NCI-H1436 (cell line): ENCODE results near the gene SLC5A6.
A peak's percentile ranks its signal among the peaks of the same experiment; 100 is the strongest.

Experiments
- DNase-seq: peaks from one replicate; lab custom pipeline; 2025; lab: John Stamatoyannopoulos, UW

Gene SLC5A6

DNA sequence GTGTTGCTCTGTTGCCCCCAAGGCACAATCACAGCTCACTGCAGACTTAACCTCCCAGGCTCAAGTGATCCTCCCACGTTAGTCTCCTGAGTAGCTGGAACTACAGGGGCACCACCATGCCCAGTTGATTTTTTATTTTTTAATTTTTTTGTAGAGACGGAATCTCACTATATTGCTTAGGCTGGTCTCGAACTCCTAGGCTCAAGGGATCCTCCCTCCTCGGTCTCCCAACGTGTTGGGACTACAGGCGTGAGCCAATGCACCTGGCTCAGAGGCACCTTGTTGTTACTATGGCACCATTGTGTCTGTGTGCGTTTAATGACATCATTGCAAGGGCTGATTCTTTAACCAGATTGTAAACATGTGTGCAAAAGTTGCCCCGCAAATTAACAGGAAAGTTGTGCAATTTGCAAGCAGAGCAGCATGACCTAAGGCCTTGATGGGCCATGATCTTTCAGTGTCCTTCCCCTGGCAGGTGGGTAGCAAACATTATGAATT, 40.7 kb downstream of the SLC5A6 start:
- peak; percentile 4 for DNase-seq

DNA sequence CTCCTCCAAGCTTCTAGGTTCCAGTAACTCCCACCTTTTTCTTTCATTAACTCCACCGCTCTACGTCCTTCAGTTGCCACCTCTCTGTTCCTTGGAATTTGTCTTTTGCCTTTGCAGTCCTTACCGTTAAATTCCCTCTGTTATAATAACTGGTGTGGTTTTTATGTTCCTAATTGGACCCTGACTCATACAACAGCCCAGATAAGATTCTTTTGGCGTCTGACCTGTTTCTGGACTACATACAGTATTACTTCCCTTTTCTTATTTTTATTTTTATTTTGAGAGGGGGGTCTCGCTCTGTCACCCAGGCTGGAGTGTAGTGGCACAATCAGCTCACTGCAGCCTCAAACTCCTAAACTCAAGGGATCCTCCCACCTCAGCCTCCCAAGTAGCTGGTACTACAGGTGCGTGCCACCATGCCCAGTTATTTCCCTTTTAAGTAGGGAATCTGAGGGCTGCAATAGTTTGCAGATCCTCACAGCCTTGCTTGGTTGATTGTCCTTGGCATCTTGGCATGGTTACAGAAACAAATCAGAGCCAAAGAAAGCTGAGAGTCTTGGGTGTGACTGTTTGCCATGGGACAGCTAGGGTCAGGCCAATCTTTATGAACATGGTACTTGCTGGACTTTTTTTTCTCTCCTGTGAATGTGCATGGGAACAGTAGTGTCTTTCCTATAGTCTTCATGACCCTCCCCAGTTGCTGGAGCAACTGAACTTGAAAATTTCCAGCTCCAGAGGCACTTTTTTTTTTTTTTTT, 41.3 kb downstream of the SLC5A6 start:
- no peak for DNase-seq

DNA sequence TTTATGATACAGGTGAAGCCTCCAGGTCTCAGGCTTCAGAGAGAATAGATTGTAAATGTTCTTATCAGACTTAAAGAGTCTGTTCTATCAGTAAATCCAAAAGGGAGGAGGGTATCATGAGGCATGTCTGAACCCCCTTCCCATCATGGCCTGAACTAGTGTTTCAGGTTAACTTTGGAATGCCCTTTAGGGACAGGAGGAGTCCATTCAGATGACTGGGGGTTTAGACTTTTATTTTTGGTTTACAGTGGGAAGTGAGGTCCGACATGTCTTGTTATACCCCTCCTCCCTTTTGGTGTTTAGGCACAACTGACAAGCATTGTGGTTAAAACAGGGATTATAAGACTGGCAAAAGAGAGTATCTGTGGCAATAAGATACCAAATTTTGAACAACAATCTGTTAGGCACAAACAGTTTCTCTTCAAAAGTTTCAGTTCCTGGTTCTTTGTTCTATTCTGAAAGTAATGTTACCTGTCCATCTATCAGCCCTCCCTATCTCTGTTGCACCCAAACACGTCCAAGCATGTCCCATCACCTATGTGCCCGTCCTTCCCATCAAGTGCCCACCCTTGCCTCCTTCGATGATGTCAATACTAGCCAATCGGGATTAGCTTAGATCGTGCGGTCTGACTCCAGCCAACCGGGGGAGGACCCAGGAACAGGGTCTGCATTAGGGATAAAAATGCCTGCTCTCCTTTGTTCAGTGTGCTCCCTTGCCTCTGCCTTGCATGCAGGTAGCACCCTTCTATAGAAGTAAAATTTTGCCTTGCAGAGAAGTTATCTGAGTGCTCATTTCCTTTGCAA, 46.9 kb downstream of the SLC5A6 start:
- no peak for DNase-seq

DNA sequence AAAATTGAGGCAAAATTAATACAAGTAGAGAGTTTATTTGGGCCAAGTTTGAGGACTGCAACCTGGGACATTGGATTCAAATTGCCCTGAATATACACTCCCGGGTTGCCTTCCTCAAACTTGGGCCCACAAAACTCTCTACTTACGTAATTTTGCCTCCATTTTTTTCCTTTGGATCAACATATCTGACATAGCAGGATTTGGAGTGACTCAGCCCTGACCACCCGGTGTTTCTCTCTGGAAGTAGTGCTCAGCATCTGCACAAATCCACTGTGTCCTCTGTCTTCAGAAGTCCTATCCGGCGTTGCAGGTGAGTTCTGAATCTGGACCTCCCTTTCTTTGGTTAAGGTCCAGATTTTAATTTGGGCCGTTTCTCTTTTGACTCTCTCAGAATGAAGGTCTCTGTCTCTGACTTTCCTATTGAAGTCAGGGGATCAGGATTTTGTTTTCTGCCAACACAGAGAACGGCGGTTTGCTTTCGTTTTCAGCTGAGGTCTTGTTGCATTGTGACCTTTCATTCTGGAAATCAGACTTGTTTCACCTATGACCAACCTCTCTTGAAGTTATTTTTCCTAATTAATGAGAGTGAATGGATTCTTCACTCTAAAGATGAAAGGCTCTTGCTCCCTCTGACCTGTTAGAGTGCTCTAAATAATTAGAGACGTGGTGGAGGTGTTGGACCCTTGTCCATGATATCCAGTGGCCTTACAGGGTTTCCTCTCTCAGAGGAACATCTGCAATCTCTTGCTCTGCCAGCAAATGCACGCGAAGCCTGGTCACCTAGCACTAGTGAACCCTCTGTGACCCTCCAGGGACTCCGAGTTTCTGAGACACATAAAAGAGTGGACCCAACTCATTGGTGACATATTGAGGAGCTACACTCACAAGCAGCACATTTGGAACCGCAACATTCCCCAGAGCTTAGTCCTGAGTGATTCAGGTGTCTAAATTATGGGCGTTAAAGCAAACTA, 49.6 kb downstream of the SLC5A6 start:
- no peak for DNase-seq

DNA sequence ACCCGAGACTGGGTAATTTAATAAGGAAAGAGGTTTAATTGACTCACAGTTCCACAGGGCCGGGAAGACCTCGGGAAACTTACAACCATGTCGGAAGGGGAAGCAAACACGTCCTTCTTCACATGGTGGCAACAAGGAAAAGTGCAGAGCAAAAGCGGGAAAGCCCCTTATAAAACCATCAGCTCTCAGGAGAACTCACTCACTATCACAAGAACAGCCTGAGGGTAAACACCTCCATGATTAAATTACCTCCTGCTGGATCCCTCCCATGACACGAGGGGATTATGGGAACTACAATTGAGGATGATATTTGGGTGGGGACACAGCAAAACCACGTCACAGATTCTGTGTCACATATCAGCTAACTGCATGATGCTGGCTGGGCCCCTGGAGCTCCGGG, 51.9 kb downstream of the SLC5A6 start:
- no peak for DNase-seq

DNA sequence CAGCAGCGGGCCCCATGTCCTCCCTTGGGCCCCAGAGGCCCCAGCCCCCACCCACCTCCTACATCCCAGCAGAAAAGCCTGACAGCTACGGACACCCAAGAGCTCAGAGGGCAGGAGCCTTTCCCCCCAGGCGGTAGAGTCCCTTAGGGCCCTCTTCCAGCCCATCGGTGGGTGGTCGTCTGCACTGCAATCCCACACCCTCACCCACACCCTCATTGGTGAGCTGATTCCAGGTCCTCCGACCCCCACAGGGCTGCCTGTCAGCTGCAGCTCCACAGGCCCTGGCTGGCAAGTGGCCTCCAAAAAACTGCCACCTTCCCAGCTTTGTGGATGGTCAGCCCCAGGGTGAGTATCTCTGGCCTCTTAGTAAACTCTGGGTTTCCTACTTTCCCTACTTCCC, 52.8 kb downstream of the SLC5A6 start:
- no peak for DNase-seq

DNA sequence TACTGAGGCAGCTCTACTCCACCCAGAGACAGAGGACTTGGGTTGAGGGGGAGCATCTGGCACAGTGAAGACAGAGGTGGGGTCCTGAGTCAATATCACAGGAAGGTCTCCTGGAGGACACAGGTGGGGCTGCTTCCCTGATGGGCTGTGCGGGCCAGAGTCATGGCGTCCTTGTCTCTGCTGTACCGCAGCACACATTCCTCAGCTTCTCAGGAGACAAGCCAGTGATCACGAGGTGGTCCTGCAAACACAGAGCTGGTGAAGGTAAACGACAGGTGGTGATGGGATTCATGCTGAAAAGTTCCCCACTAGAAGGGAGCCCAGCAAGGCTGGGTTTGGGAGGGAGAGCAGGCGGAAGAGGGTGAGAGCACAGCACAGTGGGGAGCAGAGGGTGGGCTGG, 53.6 kb downstream of the SLC5A6 start:
- no peak for DNase-seq

DNA sequence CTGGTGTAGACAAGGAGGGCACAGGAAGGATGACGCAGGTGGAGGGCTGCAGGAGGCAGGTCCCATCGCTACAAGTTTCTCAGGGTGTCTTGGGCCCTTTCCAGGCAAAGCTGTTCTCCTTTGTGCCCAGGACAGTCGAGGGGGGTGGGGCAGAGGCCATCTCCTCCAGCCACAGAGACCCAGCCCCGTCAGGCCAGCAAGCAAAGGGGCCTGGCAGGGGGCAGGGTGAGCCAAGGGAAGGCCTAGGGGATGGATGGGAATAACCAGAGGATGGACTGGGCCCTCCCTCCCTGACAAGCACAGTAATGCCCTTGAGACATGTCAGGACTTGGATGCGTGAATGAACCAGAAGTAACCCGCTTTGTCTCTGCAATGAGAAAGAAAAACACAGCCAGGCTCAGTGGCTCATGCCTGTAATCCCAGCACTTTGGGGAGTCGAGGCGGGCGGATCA, 57.0 kb downstream of the SLC5A6 start:
- no peak for DNase-seq

DNA sequence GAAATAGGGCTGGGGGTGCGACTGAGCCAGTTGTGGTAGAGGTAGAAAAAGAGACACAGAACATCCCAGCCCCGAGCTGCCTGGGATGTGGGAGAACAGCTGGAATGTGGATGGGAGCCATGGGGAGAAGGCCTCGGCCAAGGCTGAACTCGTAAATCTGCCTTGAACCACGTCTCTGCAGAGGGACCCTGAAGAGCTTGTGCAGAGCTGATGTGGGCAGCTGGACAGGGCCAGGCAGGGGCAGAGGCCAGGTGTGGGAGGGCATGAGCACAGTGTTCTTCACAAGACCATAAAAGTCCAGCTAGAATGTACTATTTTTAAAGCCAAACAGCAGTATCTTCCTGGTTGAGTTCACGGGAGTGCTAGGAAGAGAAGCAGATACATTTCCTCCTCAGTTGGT, 57.6 kb downstream of the SLC5A6 start:
- no peak for DNase-seq

DNA sequence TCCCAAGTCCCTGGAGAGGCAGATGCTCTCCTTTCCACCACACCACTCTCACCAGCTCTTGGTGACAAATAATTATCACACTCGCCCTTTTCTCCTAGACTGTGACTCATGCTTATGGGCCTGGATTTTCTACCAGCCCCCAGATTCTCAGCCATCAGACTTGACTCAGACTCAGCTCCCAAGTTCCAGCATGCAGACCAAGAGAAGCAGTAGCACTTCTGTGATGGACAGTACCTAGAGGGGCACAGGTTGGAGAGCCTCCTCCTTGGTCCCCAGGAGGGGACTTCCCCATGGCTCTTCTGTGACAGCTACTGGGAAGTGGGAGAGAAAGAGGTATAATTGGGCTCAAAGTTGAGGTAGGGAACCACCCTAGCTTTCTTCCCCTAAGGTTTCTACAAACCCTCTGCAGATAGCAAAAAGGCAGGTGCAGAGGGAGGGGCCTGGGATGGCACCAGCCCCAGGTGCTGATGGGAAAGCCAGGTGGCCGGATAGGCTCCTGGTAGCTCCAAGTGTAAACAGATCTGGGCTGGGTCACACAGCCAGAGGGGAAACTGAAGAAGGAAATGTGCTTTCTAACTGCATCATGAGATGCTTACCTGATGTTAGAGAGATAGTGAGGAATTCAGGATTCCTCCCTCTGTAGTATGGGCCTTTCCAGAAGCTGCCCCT, 59.1 kb downstream of the SLC5A6 start:
- peak; percentile 12 for DNase-seq

DNA sequence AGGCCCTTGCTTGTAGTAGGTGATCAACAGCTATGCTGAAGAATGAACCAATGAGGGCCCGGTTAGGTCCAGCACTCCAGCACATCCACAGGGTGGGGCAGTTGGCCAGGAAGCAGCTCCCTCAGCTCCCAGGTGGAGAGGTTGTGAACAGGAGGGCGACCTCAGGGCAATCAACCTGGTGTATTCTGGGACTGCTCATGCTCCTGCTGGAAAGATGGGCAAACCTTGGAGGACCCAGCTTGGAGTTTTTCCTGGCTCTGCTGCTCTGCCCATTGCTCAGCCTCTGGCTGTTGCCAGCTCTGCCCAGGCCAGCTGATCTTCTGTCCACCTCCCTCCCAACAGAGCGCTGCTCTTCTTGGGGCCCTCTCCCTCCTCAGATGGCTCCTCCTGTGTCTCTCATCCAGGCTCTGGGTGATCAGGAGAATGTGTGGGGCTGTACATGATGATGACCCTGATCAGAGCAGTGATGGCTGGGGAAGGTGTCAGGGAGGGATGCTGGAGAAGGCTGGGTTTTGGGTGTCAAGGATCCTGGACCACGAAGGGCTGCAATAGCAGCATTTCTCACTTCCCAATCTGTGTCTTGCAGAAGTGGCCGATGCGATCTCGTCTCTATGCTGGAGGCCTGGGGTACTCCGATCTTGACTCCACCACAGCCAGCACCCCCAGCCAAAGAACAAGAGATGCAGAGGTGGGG, 59.8 kb downstream of the SLC5A6 start:
- no peak for DNase-seq

DNA sequence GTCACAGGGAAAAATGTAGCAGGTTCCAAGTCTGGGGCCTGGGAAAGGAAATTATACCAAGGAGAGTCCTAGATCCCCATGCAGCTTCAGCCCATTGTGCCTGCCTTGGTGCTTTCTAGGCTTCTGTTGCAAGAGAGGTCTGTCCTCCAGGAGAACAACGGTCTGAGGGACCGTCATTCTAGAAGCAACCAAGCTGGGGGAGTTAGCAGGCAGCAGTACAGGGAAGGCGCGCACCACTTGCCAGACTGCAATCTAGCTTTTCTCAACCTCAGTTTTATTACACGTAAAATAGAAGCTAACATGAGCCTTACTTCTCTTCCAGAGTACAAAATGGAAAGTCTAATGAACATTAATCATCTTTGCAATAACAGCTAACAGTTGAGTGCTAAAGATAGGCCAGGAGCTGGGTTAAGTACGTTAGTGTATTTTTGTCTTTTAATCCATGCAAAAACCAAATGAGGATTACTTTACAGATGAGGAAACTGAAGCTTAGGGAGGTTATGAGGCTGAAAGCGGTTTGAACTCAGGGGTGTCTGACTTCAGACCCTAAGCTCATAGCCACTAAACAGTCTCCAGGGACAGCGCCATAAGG, 61.3 kb downstream of the SLC5A6 start:
- DNase-seq, result no peak
